ENCODE results near the gene SDK1.

SDK1 gene

DNA sequence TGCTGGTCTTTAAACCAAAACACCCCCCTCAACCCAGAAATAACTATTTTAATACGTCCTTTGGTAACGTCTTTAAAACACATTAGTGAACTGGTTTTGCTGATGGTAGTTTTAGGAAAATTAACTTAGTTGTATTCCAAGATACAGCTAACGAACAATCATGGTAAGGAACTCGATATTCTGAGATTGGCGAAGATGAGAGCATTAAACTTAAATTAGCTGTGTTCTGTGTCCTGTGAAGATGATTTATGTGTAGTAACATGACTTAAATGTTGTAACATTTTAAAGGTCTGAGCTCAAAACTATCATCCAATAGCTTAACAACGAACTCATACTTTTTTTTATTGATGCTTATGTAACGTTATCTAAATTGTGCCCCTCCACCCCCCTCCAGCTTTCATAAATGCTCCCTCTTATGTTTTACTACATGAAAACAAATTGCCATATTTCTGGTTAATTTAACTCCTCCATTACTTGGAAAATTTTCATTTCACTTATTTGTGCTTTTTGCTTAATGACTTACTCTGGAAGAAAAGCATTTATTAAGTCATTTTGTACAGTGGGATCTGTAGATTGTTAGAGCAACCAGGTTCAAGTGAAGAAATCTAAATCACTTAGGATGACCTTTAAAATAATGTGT lies 1.7 kb downstream of the SDK1 start (continued):
- no peak for TF ChIP-seq SP3 (tag by site-specific recombination; IDR thresholded peaks at IDR 0.05)
- TF ChIP-seq, protein P1, sequence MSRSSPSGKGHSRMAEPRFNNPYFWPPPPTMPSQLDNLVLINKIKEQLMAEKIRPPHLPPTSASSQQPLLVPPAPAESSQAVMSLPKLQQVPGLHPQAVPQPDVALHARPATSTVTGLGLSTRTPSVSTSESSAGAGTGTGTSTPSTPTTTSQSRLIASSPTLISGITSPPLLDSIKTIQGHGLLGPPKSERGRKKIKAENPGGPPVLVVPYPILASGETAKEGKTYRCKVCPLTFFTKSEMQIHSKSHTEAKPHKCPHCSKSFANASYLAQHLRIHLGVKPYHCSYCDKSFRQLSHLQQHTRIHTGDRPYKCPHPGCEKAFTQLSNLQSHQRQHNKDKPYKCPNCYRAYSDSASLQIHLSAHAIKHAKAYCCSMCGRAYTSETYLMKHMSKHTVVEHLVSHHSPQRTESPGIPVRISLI (tag by site-specific recombination; IDR thresholded peaks at IDR 0.05) = no peak
- no peak for TF ChIP-seq ZFP3 (tag by site-specific recombination; IDR thresholded peaks at IDR 0.05; ENCODE audit: low read depth)
- TF ChIP-seq, protein P2, sequence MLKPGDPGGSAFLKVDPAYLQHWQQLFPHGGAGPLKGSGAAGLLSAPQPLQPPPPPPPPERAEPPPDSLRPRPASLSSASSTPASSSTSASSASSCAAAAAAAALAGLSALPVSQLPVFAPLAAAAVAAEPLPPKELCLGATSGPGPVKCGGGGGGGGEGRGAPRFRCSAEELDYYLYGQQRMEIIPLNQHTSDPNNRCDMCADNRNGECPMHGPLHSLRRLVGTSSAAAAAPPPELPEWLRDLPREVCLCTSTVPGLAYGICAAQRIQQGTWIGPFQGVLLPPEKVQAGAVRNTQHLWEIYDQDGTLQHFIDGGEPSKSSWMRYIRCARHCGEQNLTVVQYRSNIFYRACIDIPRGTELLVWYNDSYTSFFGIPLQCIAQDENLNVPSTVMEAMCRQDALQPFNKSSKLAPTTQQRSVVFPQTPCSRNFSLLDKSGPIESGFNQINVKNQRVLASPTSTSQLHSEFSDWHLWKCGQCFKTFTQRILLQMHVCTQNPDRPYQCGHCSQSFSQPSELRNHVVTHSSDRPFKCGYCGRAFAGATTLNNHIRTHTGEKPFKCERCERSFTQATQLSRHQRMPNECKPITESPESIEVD (tag by site-specific recombination; IDR thresholded peaks at IDR 0.05) = peak; percentile 95
- no peak for TF ChIP-seq ZNF26 (tag by site-specific recombination; IDR thresholded peaks at IDR 0.05)
- TF ChIP-seq FEZF1 (tag by site-specific recombination; IDR thresholded peaks at IDR 0.05) = peak; percentile 33; the same call in 1 of the 2 replicates
- TF ChIP-seq ZNF776 (tag by site-specific recombination; IDR thresholded peaks at IDR 0.05; ENCODE audit: borderline replicate concordance) = no peak
- no peak for TF ChIP-seq ZNF521 (tag by site-specific recombination; IDR thresholded peaks at IDR 0.05)
- 0 out of 2 replicates have a peak, but pooled peaks have one; percentile 38 for TF ChIP-seq ZEB2 (tag by site-specific recombination; IDR thresholded peaks at IDR 0.05)
- no peak for TF ChIP-seq ZNF121 (tag by site-specific recombination; IDR thresholded peaks at IDR 0.05)
- no peak for TF ChIP-seq ZSCAN5A (tag by site-specific recombination; IDR thresholded peaks at IDR 0.05)
- no peak for TF ChIP-seq ZNF202 (tag by site-specific recombination; IDR thresholded peaks at IDR 0.05; ENCODE audit: borderline replicate concordance)

DNA sequence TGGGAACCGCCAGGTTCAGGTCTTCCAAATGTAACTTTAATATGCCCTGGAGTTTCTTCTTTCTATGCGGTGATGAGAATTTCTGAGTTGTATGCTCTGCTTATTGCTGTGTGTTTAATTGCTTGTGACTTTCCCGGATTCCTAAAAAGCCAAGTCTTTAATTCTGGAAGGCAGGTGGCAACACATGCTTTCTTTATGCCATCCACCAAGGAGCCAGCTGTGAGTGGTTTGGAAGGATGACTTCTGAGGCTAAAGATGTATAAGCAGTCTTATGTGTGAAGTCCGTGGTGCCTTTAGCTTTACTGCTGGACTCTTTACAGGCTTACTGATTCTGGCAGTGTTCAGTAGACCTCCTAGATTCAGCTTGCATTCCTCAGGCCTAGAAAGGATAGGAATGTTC lies 3.1 kb downstream of the SDK1 start:
- Histone ChIP-seq H3K4me1 (ENCODE audit: control insufficient read depth, insufficient read depth, low read length) (peaks cover 11% of the 10 kb centered on the region; the same call in 1 of the 2 replicates), H3K36me3 (ENCODE audit: control insufficient read depth in 2 of 2, insufficient read depth in 1 of 2, low read length in 2 of 2) (no peaks in the 10 kb centered on the region), H3K9me3 (ENCODE audit: control insufficient read depth, insufficient read depth, low read depth, low read length) (no peaks in the 10 kb centered on the region), H3K27ac (ENCODE audit: extremely low read depth, low read depth, low read length) (no peak overlapping the region), H3K4me3 (ENCODE audit: low read depth, low read length) (no peak overlapping the region)
- CTCF ChIA-PET = interaction anchor here (0.6 to 1.6 kb wide), 2 partner anchors 70 to 176 kb away, joined by 3 to 4 read pairs; no protein-coding TSS in a partner anchor
- POLR2A ChIA-PET = no interaction called here
- TF ChIP-seq, protein P3, sequence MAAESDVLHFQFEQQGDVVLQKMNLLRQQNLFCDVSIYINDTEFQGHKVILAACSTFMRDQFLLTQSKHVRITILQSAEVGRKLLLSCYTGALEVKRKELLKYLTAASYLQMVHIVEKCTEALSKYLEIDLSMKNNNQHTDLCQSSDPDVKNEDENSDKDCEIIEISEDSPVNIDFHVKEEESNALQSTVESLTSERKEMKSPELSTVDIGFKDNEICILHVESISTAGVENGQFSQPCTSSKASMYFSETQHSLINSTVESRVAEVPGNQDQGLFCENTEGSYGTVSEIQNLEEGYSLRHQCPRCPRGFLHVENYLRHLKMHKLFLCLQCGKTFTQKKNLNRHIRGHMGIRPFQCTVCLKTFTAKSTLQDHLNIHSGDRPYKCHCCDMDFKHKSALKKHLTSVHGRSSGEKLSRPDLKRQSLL (tag by site-specific recombination; IDR thresholded peaks at IDR 0.05) = no peak
- TF ChIP-seq ZSCAN16 (tag by site-specific recombination; IDR thresholded peaks at IDR 0.05) = no peak
- no peak for TF ChIP-seq ZNF830 (tag by site-specific recombination; IDR thresholded peaks at IDR 0.05; ENCODE audit: low read depth)
- TF ChIP-seq ZNF791 (tag by site-specific recombination; IDR thresholded peaks at IDR 0.05) = no peak
- TF ChIP-seq ZNF785 (tag by site-specific recombination; IDR thresholded peaks at IDR 0.05) = no peak
- no peak for TF ChIP-seq PRDM1 (tag by site-specific recombination; IDR thresholded peaks at IDR 0.05)
- no peak for TF ChIP-seq ZNF776 (tag by site-specific recombination; IDR thresholded peaks at IDR 0.05; ENCODE audit: borderline replicate concordance)
- TF ChIP-seq, protein P4, sequence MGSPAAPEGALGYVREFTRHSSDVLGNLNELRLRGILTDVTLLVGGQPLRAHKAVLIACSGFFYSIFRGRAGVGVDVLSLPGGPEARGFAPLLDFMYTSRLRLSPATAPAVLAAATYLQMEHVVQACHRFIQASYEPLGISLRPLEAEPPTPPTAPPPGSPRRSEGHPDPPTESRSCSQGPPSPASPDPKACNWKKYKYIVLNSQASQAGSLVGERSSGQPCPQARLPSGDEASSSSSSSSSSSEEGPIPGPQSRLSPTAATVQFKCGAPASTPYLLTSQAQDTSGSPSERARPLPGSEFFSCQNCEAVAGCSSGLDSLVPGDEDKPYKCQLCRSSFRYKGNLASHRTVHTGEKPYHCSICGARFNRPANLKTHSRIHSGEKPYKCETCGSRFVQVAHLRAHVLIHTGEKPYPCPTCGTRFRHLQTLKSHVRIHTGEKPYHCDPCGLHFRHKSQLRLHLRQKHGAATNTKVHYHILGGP (tag by site-specific recombination; IDR thresholded peaks at IDR 0.05) = no peak
- no peak for TF ChIP-seq ZBTB1 (tag by site-specific recombination; IDR thresholded peaks at IDR 0.05)
- no peak for TF ChIP-seq ZNF394 (tag by site-specific recombination; IDR thresholded peaks at IDR 0.05; ENCODE audit: borderline replicate concordance)
- TF ChIP-seq ZNF529 (tag by site-specific recombination; IDR thresholded peaks at IDR 0.05; ENCODE audit: insufficient replicate concordance) = no peak
- TF ChIP-seq ZNF561 (tag by site-specific recombination; IDR thresholded peaks at IDR 0.05; ENCODE audit: borderline replicate concordance) = no peak
- no peak for TF ChIP-seq ZNF239 (tag by site-specific recombination; IDR thresholded peaks at IDR 0.05)
- TF ChIP-seq ZNF585B (tag by site-specific recombination; IDR thresholded peaks at IDR 0.05) = no peak
- TF ChIP-seq, protein P5, sequence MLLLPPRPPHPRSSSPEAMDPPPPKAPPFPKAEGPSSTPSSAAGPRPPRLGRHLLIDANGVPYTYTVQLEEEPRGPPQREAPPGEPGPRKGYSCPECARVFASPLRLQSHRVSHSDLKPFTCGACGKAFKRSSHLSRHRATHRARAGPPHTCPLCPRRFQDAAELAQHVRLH (tag by site-specific recombination; IDR thresholded peaks at IDR 0.05) = no peak
- TF ChIP-seq ZNF677 (tag by site-specific recombination; IDR thresholded peaks at IDR 0.05) = no peak
- TF ChIP-seq ZNF169 (tag by site-specific recombination; IDR thresholded peaks at IDR 0.05) = no peak

All from HEK293 (cell line).